Measurements from ENCODE around the gene BAIAP2L2. TPM values are rescaled to one million over a fixed set of nuclear protein-coding genes. Genes with fewer than 3 reads are reported as not detected.
"Not testable (repeated sequence)": the region's sequence is repeated elsewhere in the genome, so short reads cannot be mapped to it uniquely, and the experiment has no call there.

Gene BAIAP2L2
- total RNA-seq, 1 donor from 2014 or later, result 216 TPM

DNA sequence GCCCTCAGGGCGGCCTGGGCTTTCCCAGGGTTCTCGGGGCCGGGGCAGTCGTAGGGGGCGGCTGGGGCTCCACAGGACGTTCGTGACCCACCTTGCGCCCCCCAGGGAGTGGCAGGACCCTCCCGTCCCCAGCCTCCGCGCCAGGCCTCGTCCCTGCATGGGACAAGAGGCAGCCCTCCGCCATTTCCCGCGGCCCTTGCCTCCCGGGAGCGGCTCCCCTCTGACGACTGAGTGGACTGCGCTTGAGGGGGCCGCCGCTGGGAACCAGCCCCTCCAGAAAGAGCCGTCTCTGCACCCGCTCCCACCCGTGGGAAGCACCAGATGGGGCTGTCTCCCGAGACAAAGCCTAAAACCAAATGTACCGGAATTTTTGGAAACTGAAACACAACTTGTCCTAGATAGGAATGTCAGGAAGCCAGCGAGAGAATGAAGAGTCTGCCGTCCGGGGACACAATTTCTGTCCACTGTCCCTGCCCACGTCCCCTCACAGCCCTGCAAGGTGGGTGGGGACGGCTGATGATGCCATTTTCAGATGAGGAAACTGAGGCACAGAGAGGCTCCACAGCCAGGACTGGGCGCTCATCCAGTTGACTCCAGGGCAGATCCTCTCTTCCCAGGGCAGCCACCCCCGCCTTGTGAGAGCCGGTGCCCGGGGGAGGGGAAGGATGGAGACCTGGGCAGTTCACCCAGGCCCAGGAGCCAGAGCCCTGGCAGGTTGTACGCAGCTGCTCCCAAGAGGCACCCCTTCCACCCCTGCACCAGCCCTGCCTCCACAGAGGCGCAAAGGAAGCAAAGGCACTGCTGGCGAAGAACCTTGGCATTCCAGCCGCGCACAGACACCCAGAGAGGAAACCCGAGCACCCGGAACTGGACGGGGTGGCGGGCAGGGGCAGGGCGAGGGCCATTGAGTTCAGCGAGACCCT is 71.3 kb downstream of the BAIAP2L2 start:
- DNase-seq (ENCODE audit: low spot score), result no peak

GRCh38 chr22:38038426-38038825 is 72.1 kb downstream of the BAIAP2L2 start:
- no peak for DNase-seq (ENCODE audit: low spot score)

GRCh38 chr22:38037367-38038150 is 72.9 kb downstream of the BAIAP2L2 start:
- not testable (repeated sequence) for DNase-seq (ENCODE audit: low spot score)

- DNase-seq (ENCODE audit: low spot score), result no peak
Measured at GRCh38 chr22:38036392-38037062, 74.0 kb downstream of the BAIAP2L2 start.

DNA sequence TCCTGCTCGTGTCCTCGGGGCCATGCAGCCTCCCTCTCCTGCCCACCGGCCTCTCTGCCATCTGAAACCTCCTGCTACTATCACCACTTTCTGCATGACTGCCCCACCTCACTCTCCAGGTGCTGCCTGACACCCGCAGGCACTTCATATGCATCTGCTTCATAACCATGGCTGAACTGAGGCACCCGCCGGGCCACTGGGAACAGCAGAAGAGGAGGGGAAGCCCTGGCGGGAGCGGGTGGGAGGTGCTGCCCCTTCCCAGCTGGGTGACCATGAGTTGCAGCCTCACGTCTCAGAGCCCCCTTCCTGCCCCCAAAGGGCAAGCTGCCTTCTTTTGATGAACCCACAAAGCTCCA is 75.0 kb downstream of the BAIAP2L2 start:
- DNase-seq (ENCODE audit: low spot score), result no peak

Other genes starting within 250 kb of the BAIAP2L2 start
- gene MICALL1, start 204.4 kb downstream of the BAIAP2L2 start, total RNA-seq, result 55.1 TPM
- not detected for gene C22orf23, start 157.1 kb downstream of the BAIAP2L2 start, total RNA-seq
- 80.7 TPM for gene POLR2F, start 157.0 kb downstream of the BAIAP2L2 start, total RNA-seq
- gene SOX10, start 126.1 kb downstream of the BAIAP2L2 start, total RNA-seq, result 5.1 TPM
- 49.0 TPM for gene PICK1, start 53.3 kb downstream of the BAIAP2L2 start, total RNA-seq
- 0.35 TPM for gene SLC16A8, start 26.5 kb downstream of the BAIAP2L2 start, total RNA-seq
- 260 TPM for gene PLA2G6, start 71.1 kb upstream of the BAIAP2L2 start, total RNA-seq
- gene MAFF, start 91.3 kb upstream of the BAIAP2L2 start, total RNA-seq, result 34.4 TPM
- gene TMEM184B, start 162.3 kb upstream of the BAIAP2L2 start, total RNA-seq, result 108 TPM
- gene CSNK1E, start 206.7 kb upstream of the BAIAP2L2 start, total RNA-seq, result 131 TPM

All from mucosa of gallbladder (tissue), 1 donor.